MCF 10A (cell line): Measurements from ENCODE around the gene SLC8A2. TPM values are rescaled to one million over a fixed set of nuclear protein-coding genes. Genes with fewer than 3 reads are reported as not detected.
A peak's percentile ranks its signal among the peaks of the same experiment; 100 is the strongest.

ENCODE experiments used
- BruUV-seq: library from RNA; stranded (reverse); fragments of 400-500 nt; replicated peaks from 2 replicates; lab custom pipeline; 2021; lab: Mats Ljungman, UMichigan
- CTCF ChIA-PET: fragments of 300-600 bp; sonication (Branson Sonifier 250); formaldehyde crosslinking; extraction: SDS; loops from one replicate; lab custom pipeline; 2021; ENCODE audit warnings: antibody characterized with exemption, inconsistent platforms; lab: Yijun Ruan, JAX
- POLR2A ChIA-PET: fragments of 300-600, 350-650 bp; sonication (Branson Sonifier 250); formaldehyde crosslinking; extraction: SDS; loops from one replicate; lab custom pipeline; 2020; ENCODE audit warnings: antibody characterized with exemption, inconsistent platforms; lab: Yijun Ruan, JAX
- DNase-seq: peaks from one replicate; pipeline ENCODE4 v3.0.0-alpha.2; 2018; ENCODE audit not compliant: unreplicated experiment
- H3K27ac Mint-ChIP-seq: one replicate; pipeline ENCODE4 v1.8.0; 2022; ENCODE audit warnings: mild to moderate bottlenecking, low read depth, mixed read lengths; ENCODE audit not compliant: unreplicated experiment
- H3K27me3 Mint-ChIP-seq: one replicate; pipeline ENCODE4 v1.8.0; 2022; ENCODE audit warnings: mixed read lengths; ENCODE audit not compliant: insufficient read depth, unreplicated experiment
- H3K36me3 Mint-ChIP-seq: one replicate; pipeline ENCODE4 v1.8.0; 2022; ENCODE audit warnings: mild to moderate bottlenecking, moderate library complexity, mixed read lengths; ENCODE audit not compliant: insufficient read depth, unreplicated experiment
- H3K4me1 Mint-ChIP-seq: one replicate; pipeline ENCODE4 v1.8.0; 2022; ENCODE audit warnings: mixed read lengths; ENCODE audit not compliant: insufficient read depth, unreplicated experiment
- H3K4me3 Mint-ChIP-seq: one replicate; pipeline ENCODE4 v1.8.0; 2022; ENCODE audit warnings: mild to moderate bottlenecking, moderate library complexity, mixed read lengths; ENCODE audit not compliant: unreplicated experiment
- H3K9me3 Mint-ChIP-seq: one replicate; pipeline ENCODE4 v1.8.0; 2022; ENCODE audit warnings: mixed read lengths; ENCODE audit not compliant: unreplicated experiment
- CTCF ChIP-seq: fragments of 200-600 bp; IDR thresholded peaks from one replicate; pipeline ENCODE4 v1.8.0; 2022; ENCODE audit warnings: antibody characterized with exemption, mild to moderate bottlenecking; ENCODE audit not compliant: unreplicated experiment
- intact Hi-C: fragments of 100-400 bp; cut with micrococcal nuclease; formaldehyde crosslinking; loops from 2 replicates; pipeline ENCODE4 v1.14.1; 2022
- total RNA-seq: library from RNA; stranded (reverse); gene quantifications from 2 replicates; pipeline ENCODE4 v1.2.3, GENCODE V29; 2022

Gene SLC8A2
- total RNA-seq, 1 experiment from 2014 or later: not detected

GRCh38 chr19:47443331-47443730, 28.4 kb downstream of the SLC8A2 start:
- no peak overlapping the region for H3K27ac Mint-ChIP-seq
- H3K9me3 Mint-ChIP-seq: peaks cover 5% of the 10 kb centered on the region
- CTCF ChIA-PET: interaction anchor here (0.6 kb wide), 3 partner anchors 9 to 263 kb away, joined by 3 read pairs; no protein-coding TSS in a partner anchor
- H3K4me1 Mint-ChIP-seq: peaks cover 10% of the 10 kb centered on the region
- POLR2A ChIA-PET: no interaction called here
- TF ChIP-seq CTCF: no peak
- no peak for DNase-seq
- BruUV-seq: no TSS peak
- no peak overlapping the region for H3K4me3 Mint-ChIP-seq
- H3K27me3 Mint-ChIP-seq: peaks cover 87% of the 10 kb centered on the region
- H3K36me3 Mint-ChIP-seq: no peaks in the 10 kb centered on the region
- intact Hi-C loops: no loop called here

GRCh38 chr19:47438793-47439220, 32.9 kb downstream of the SLC8A2 start:
- H3K27ac Mint-ChIP-seq: no peak overlapping the region
- H3K9me3 Mint-ChIP-seq: peaks cover 3% of the 10 kb centered on the region
- POLR2A ChIA-PET: interaction anchor here (0.8 to 1.1 kb wide), 4 partner anchors 77 to 274 kb away, joined by 3 to 4 read pairs (median 3); no protein-coding TSS in a partner anchor
- no peaks in the 10 kb centered on the region for H3K4me1 Mint-ChIP-seq
- peak; percentile 35 for DNase-seq
- CTCF ChIA-PET: interaction anchor here (0.6 to 8.5 kb wide), 8 partner anchors 11 to 268 kb away, joined by 3 to 127 read pairs (median 4); no protein-coding TSS in a partner anchor
- no peaks in the 10 kb centered on the region for H3K36me3 Mint-ChIP-seq
- H3K27me3 Mint-ChIP-seq: peaks cover 59% of the 10 kb centered on the region
- intact Hi-C loops: loop anchor here (5.0 kb wide), 2 partner anchors 168 to 348 kb away; partner anchors contain the start of gene BICRA
- BruUV-seq: no TSS peak
- no peak for TF ChIP-seq CTCF
- no peak overlapping the region for H3K4me3 Mint-ChIP-seq

GRCh38 chr19:47437500-47437899, 34.2 kb downstream of the SLC8A2 start:
- no peak for TF ChIP-seq CTCF
- H3K4me3 Mint-ChIP-seq: no peak overlapping the region
- CTCF ChIA-PET: interaction anchor here (1.2 to 8.5 kb wide), 8 partner anchors 9 to 432 kb away, joined by 3 to 127 read pairs (median 8); partner anchors contain the start of gene SLC8A2
- no TSS peak for BruUV-seq
- H3K36me3 Mint-ChIP-seq: no peaks in the 10 kb centered on the region
- no peaks in the 10 kb centered on the region for H3K9me3 Mint-ChIP-seq
- intact Hi-C loops: loop anchor here (5.0 kb wide), 2 partner anchors 170 to 350 kb away; partner anchors contain the start of gene BICRA
- H3K27ac Mint-ChIP-seq: no peak overlapping the region
- peaks cover 46% of the 10 kb centered on the region for H3K27me3 Mint-ChIP-seq
- DNase-seq: no peak
- no peaks in the 10 kb centered on the region for H3K4me1 Mint-ChIP-seq
- POLR2A ChIA-PET: interaction anchor here (0.6 kb wide), 1 partner anchor 141 kb away, joined by 4 read pairs; no protein-coding TSS in a partner anchor

GRCh38 chr19:47436712-47437401, 34.8 kb downstream of the SLC8A2 start:
- intact Hi-C loops: loop anchor here (1.0 to 5.0 kb wide), 4 partner anchors 78 to 350 kb away; partner anchors contain the start of genes BICRA and NAPA
- peak; percentile 81 for DNase-seq
- no peak overlapping the region for H3K4me3 Mint-ChIP-seq
- H3K27me3 Mint-ChIP-seq: peaks cover 39% of the 10 kb centered on the region
- H3K4me1 Mint-ChIP-seq: no peaks in the 10 kb centered on the region
- peak; percentile 91 for TF ChIP-seq CTCF
- no TSS peak for BruUV-seq
- H3K36me3 Mint-ChIP-seq: no peaks in the 10 kb centered on the region
- ChIA-PET POLR2A (interaction anchor here (0.6 to 1.7 kb wide), 6 partner anchors 47 to 275 kb away, joined by 3 to 5 read pairs (median 4); no protein-coding TSS in a partner anchor), CTCF (interaction anchor here (0.6 to 8.5 kb wide), 39 partner anchors 9 to 303 kb away, joined by 3 to 127 read pairs (median 5); partner anchors contain the start of genes EHD2, KPTN and SLC8A2)
- H3K27ac Mint-ChIP-seq: no peak overlapping the region
- no peaks in the 10 kb centered on the region for H3K9me3 Mint-ChIP-seq
